Measurements from ENCODE around the gene NPAS3. TPM values are rescaled to one million over a fixed set of nuclear protein-coding genes. Genes with fewer than 3 reads are reported as not detected.

Gene NPAS3
- total and polyA plus RNA-seq, 2 donors (not counting 3 experiments of a cell fraction or from before 2014, with no cell fraction given): 0.10 to 0.13 TPM

- Histone ChIP-seq H3K9ac (replicated peaks; ENCODE audit: extremely low read depth, insufficient read depth, low read length) (no peak overlapping the region), H3K36me3 (ENCODE audit: control insufficient read depth in 2 of 2, extremely low read depth in 1 of 2, insufficient read depth in 2 of 2, low read length in 2 of 2) (no peaks in the 10 kb centered on the region), H3K79me2 (ENCODE audit: control insufficient read depth, insufficient read depth, low read length) (no peaks in the 10 kb centered on the region), H3K4me3 (replicated peaks in 1 of 3; ENCODE audit: insufficient read depth in 1 of 3, low read depth in 1 of 3, low read length in 3 of 3) (no peak overlapping the region), H3K27ac (ENCODE audit: insufficient read depth, low read depth, low read length) (no peak overlapping the region), H3K4me2 (ENCODE audit: insufficient read depth, low read length) (no peak overlapping the region), H4K20me1 (replicated peaks; ENCODE audit: control insufficient read depth, extremely low read depth, insufficient read depth, low read length) (no peaks in the 10 kb centered on the region), H3K9me3 (replicated peaks; ENCODE audit: control insufficient read depth, insufficient read depth, low read length) (no peaks in the 10 kb centered on the region), H3K27me3 (ENCODE audit: control insufficient read depth in 2 of 2, insufficient read depth in 2 of 2, low read length in 2 of 2) (no peaks in the 10 kb centered on the region), H2AFZ (ENCODE audit: low read depth, low read length) (no peak overlapping the region), H3K9me1 (replicated peaks; ENCODE audit: control insufficient read depth, extremely low read depth, insufficient read depth, low read length) (no peaks in the 10 kb centered on the region), H3K4me1 (ENCODE audit: control insufficient read depth, extremely low read depth, insufficient read depth, low read length) (no peaks in the 10 kb centered on the region)
- POLR2A ChIA-PET: no interaction called here
- TF ChIP-seq CTCF (IDR thresholded peaks at IDR 0.05; ENCODE audit: extremely low read depth in 1 of 2, insufficient read depth in 1 of 2, low read depth in 1 of 2, low read length in 2 of 2) (no peak), FOS (IDR thresholded peaks at IDR 0.05; ENCODE audit: borderline replicate concordance, insufficient read depth, low read length) (no peak), POLR2A (IDR thresholded peaks at IDR 0.05; ENCODE audit: low read depth, low read length) (no peak), JUN (IDR thresholded peaks at IDR 0.05; ENCODE audit: borderline replicate concordance, insufficient read depth, insufficient read length, low read depth) (no peak), MYC (IDR thresholded peaks at IDR 0.05; ENCODE audit: low read depth, low read length) (no peak), EZH2 (IDR thresholded peaks at IDR 0.05; ENCODE audit: borderline replicate concordance, low read depth, low read length, severe bottlenecking) (no peak), GATA2 (IDR thresholded peaks at IDR 0.05; ENCODE audit: insufficient read depth, insufficient read length, low read depth, low read length) (no peak)
- TF ChIP-seq, protein P1, sequence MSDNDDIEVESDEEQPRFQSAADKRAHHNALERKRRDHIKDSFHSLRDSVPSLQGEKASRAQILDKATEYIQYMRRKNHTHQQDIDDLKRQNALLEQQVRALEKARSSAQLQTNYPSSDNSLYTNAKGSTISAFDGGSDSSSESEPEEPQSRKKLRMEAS (IDR thresholded peaks at IDR 0.05; ENCODE audit: insufficient read depth, insufficient read length): no peak
- FAIRE-seq (no peak), DNase-seq (ENCODE audit: low read depth, low spot score) (peak; percentile 8)
- BruUV-seq (replicated peaks): no TSS peak
- dilution Hi-C loops (cut with MboI; ENCODE audit: extremely low pct_ligation_motif_present, low sequenced_read_pairs): no loop called here
- intact Hi-C loops (cut with micrococcal nuclease): no loop called here
- CTCF ChIA-PET: no interaction called here
Measured at GRCh38 chr14:33307691-33308251, 369.1 kb downstream of the NPAS3 start.

All from endothelial cell of umbilical vein (primary cell).